K562 (cell line): ENCODE measurements around the gene DKKL1. TPM values are rescaled to one million over a fixed set of nuclear protein-coding genes. Genes with fewer than 3 reads are reported as not detected.

Experiments
- ATAC-seq: fragments of 200-7000 bp; cut with Tn5 transposase; 3 replicates; pipeline ENCODE4 v1.9.1; 2020; ENCODE audit warnings: moderate library complexity
- BruUV-seq: library from RNA; stranded (reverse); fragments of 400-500 nt; replicated peaks from 2 replicates; lab custom pipeline; 2021; lab: Mats Ljungman, UMichigan
- CTCF ChIA-PET: fragments of 300-600 bp; formaldehyde crosslinking; extraction: SDS; loops from one replicate; lab custom pipeline; 2021; ENCODE audit warnings: low intra/inter-chr PET ratio; lab: Yijun Ruan, JAX
- POLR2A ChIA-PET: fragments of 300-600, 350-650 bp; sonication (Branson Sonifier 250); formaldehyde crosslinking; extraction: SDS; loops from one replicate; lab custom pipeline; 2021; ENCODE audit warnings: antibody characterized with exemption, inconsistent platforms; lab: Yijun Ruan, JAX
- DNase-seq, 4 experiments: peaks; one replicate each; pipeline versions ENCODE4 v3.0.0 to v3.0.0-alpha.2; 2011 to 2018; ENCODE audit warnings: low spot score in 3 of 4, mixed read lengths in 3 of 4; ENCODE audit errors: extremely low read depth in 1 of 4
- FAIRE-seq: peaks from 2 replicates; lab custom pipeline; 2011; peaks lifted over from hg19 to GRCh38; lab: Jason Lieb, UNC
- H2AFZ ChIP-seq: 2 replicates; pipeline ENCODE4 v1.6.0; 2011; ENCODE audit warnings: low read depth, low read length, control low read depth, inconsistent platforms
- H3K27ac ChIP-seq: fragments of 200-600 bp; 3 replicates; pipeline ENCODE4 v1.8.0; 2011; ENCODE audit warnings: low read depth, mild to moderate bottlenecking, control low read depth, inconsistent platforms, low read length, moderate library complexity, mixed read lengths; ENCODE audit errors: extremely low read depth
- H3K27me3 ChIP-seq, 2 experiments: fragments of 300-600 bp in 1 of 2; 2 replicates in 1 of 2; 3 replicates in 1 of 2; pipeline versions ENCODE4 v1.6.0 to v1.8.0; 2011; ENCODE audit warnings: inconsistent platforms in 2 of 2, low read length in 2 of 2, mild to moderate bottlenecking in 1 of 2, mixed read lengths in 1 of 2, moderate library complexity in 1 of 2; ENCODE audit not compliant: control insufficient read depth in 2 of 2, insufficient read depth in 2 of 2
- H3K36me3 ChIP-seq: fragments of 300-600 bp; 3 replicates; pipeline ENCODE4 v1.8.0; 2011; ENCODE audit warnings: mild to moderate bottlenecking, low read length, inconsistent platforms; ENCODE audit not compliant: control insufficient read depth, insufficient read depth
- H3K4me1 ChIP-seq, 2 experiments: fragments of 200-600 bp in 1 of 2; replicated peaks in 1 of 2; 2 replicates in 1 of 2; 3 replicates in 1 of 2; pipeline versions ENCODE4 v1.5.1 to v1.8.0; 2011; ENCODE audit warnings: inconsistent platforms in 2 of 2, low read length in 2 of 2, mild to moderate bottlenecking in 1 of 2, mixed read lengths in 1 of 2, moderate library complexity in 1 of 2; ENCODE audit not compliant: control insufficient read depth in 2 of 2, insufficient read depth in 2 of 2
- H3K4me2 ChIP-seq: 2 replicates; pipeline ENCODE4 v1.6.1; 2011; ENCODE audit warnings: low read length, control low read depth, inconsistent platforms, mixed read lengths; ENCODE audit not compliant: insufficient read depth
- H3K4me3 ChIP-seq: fragments of 200-600 bp; sonication (generic), shearing (Covaris generic); 2 replicates; pipeline ENCODE4 v1.5.1; 2016; ENCODE audit warnings: control low read depth, inconsistent platforms
- H3K79me2 ChIP-seq: fragments of 200-600 bp; 3 replicates; pipeline ENCODE4 v1.8.0; 2011; ENCODE audit warnings: low read length, inconsistent platforms; ENCODE audit not compliant: control insufficient read depth, insufficient read depth
- H3K9ac ChIP-seq, 2 experiments: 2 replicates each; pipeline versions ENCODE4 v1.6.0 to v1.6.1; 2011; ENCODE audit warnings: low read depth in 2 of 2, low read length in 2 of 2, control low read depth in 1 of 2, inconsistent platforms in 1 of 2, mild to moderate bottlenecking in 1 of 2, mixed read lengths in 1 of 2; ENCODE audit not compliant: insufficient read depth in 1 of 2
- H3K9me1 ChIP-seq: one replicate; pipeline ENCODE4 v1.6.0; 2011; ENCODE audit warnings: inconsistent platforms, mild to moderate bottlenecking, low read length, moderate library complexity; ENCODE audit not compliant: control insufficient read depth, insufficient read depth
- H3K9me3 ChIP-seq: replicated peaks from 2 replicates; pipeline ENCODE4 v1.5.1; 2011; ENCODE audit warnings: low read depth, low read length, inconsistent platforms; ENCODE audit not compliant: control insufficient read depth, insufficient read depth
- H4K20me1 ChIP-seq: replicated peaks from 2 replicates; pipeline ENCODE4 v1.6.1; 2011; ENCODE audit warnings: low read length, inconsistent platforms, mixed read lengths; ENCODE audit not compliant: control insufficient read depth, insufficient read depth
- DPF2 ChIP-seq: fragments of 450-650 bp; IDR thresholded peaks from 2 replicates; pipeline ENCODE4 v1.6.1; 2016
- HOMEZ ChIP-seq: fragments of 250-450 bp; sonication (Bioruptor Pico); IDR thresholded peaks from 2 replicates; pipeline ENCODE4 v1.4.0; 2020; ENCODE audit warnings: mild to moderate bottlenecking, moderate library complexity
- NBN ChIP-seq: fragments of 450-650 bp; IDR thresholded peaks from 2 replicates; pipeline ENCODE4 v1.6.1; 2016; ENCODE audit warnings: low read depth, mild to moderate bottlenecking
- NCOA1 ChIP-seq: fragments of 450-650 bp; IDR thresholded peaks from 2 replicates; pipeline ENCODE4 v1.6.1; 2016; ENCODE audit warnings: low read depth
- PHB2 ChIP-seq: fragments of 450-650 bp; IDR thresholded peaks from 2 replicates; pipeline ENCODE4 v1.6.1; 2017; ENCODE audit warnings: low read depth
- TCF7L2 ChIP-seq: fragments of 150-350 bp; IDR thresholded peaks from 2 replicates; pipeline ENCODE4 v1.6.1; 2016; ENCODE audit warnings: low read depth, mild to moderate bottlenecking, low read length, moderate library complexity
- ZC3H11A ChIP-seq: IDR thresholded peaks from 2 replicates; pipeline ENCODE4 v1.6.1; 2012; ENCODE audit warnings: low read depth, low read length, improper control_type of control experiment
- ZNF23 ChIP-seq: fragments of 250-450 bp; sonication (Bioruptor Pico); IDR thresholded peaks from 2 replicates; pipeline ENCODE4 v1.4.0; 2020; ENCODE audit warnings: mild to moderate bottlenecking
- ZNF511 ChIP-seq: sonication (generic); formaldehyde crosslinking; IDR thresholded peaks from 2 replicates; pipeline ENCODE4 v1.8.0; 2022; ENCODE audit warnings: mild to moderate bottlenecking, missing genetic modification reagents
- WGBS: fragments of 100-300 bp; shearing (Covaris generic); methylation state at CpG from one replicate; pipeline ENCODE4 v1.1.6; 2016; ENCODE audit warnings: low coverage, mixed read lengths; ENCODE audit not compliant: insufficient coverage; ENCODE audit errors: missing lambda C conversion rate; 5-methylcytosine and 5-hydroxymethylcytosine counted together
- in situ Hi-C: fragments of 300-500 bp; cut with MboI; formaldehyde crosslinking; loops from 4 replicates; pipeline ENCODE4 v1.15.0; 2018; ENCODE audit warnings: inconsistent platforms, mixed read lengths
- intact Hi-C: fragments of 100-400 bp; cut with micrococcal nuclease; formaldehyde crosslinking; loops from 2 replicates; pipeline ENCODE4 v1.14.2; 2022
- polyA plus RNA-seq, 8 experiments: library from polyadenylated mRNA; depleted of rRNA in 4 of 8; stranded (reverse) in 5 of 8; unstranded in 3 of 8; fragments of >200 nt; fragmentation: Nextera tagmentation in 2 of 8; fragmentation: Illumina TruSeq in 1 of 8; extraction: Ambion mirVana in 2 of 8; extraction: Trizol in 1 of 8; gene quantifications; 2 replicates each; pipeline versions ENCODE4 v1.2.1 to v1.2.3, GENCODE V29; 2011 to 2014; ENCODE audit warnings: inconsistent platforms in 1 of 8, missing spikeins in 1 of 8
- total RNA-seq, 7 experiments: library from RNA; depleted of rRNA in 6 of 7; stranded (reverse); fragments of >200 nt in 6 of 7; fragmentation: Illumina TruSeq in 2 of 7; extraction: Trizol in 2 of 7; gene quantifications; 2 replicates each; pipeline versions ENCODE4 v1.2.1 to v1.2.3, GENCODE V29; 2011 to 2021; ENCODE audit warnings: low replicate concordance in 1 of 7
- TF ChIP-seq, protein P1 (sequence below): fragments of 450-650 bp; IDR thresholded peaks from 2 replicates; pipeline ENCODE4 v1.6.1; 2016; ENCODE audit warnings: antibody characterized with exemption
- TF ChIP-seq, protein P2 (sequence below): fragments of 450-650 bp; IDR thresholded peaks from 2 replicates; pipeline ENCODE4 v1.6.1; 2016; ENCODE audit warnings: borderline replicate concordance
- TF ChIP-seq, protein P3 (sequence below): fragments of 450-650 bp; formaldehyde crosslinking; conservative IDR thresholded peaks from 2 replicates; pipeline ENCODE4 v1.4.0; 2022; ENCODE audit warnings: mild to moderate bottlenecking, missing genetic modification characterization

DKKL1 gene
- total and polyA plus RNA-seq, 9 of the 15 experiments (the other 6 are each of a cell fraction or from before 2014, with no cell fraction given), result 0.15 to 1.7 (median 0.52) TPM

GRCh38 chr19:49423071-49423984 lies 59.7 kb downstream of the DKKL1 start, which contains the start of gene PTH2 (continued):
- no peak for TF ChIP-seq TCF7L2
- no peak for TF ChIP-seq PHB2

DNA sequence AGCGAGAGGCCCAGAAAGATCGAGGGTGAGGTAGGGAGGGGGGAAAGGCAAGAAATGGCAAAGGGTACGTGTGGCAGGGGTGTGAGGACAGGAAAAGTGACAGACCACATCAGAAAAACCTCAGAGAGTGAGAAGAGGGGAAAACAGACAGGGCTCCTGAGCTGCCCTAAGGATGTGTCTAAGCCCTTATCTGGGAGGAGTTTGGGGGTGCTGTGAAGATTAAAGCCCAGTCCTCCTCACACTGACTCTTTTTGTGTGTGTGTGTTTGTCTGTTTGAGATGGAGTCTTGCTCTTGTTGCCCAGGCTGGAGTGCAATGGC lies 60.3 kb downstream of the DKKL1 start:
- Histone ChIP-seq H3K9ac (peak overlapping the region; percentile 40 to 80; a peak in 3 of 4 replicates), H2AFZ (peak overlapping the region; percentile 73), H3K9me1 (no peaks in the 10 kb centered on the region), H3K4me1 (peaks cover 49 to 71% of the 10 kb centered on the region in 2 experiments), H3K79me2 (no peaks in the 10 kb centered on the region), H3K27me3 (no peaks in the 10 kb centered on the region), H3K36me3 (no peaks in the 10 kb centered on the region), H3K4me3 (no peak overlapping the region), H3K27ac (peak overlapping the region; percentile 17; the same call in 2 of the 3 replicates), H4K20me1 (no peaks in the 10 kb centered on the region), H3K4me2 (peak overlapping the region; percentile 55), H3K9me3 (no peaks in the 10 kb centered on the region)
- intact Hi-C loops (loop anchor here (2.0 kb wide), 1 partner anchor 19 kb away; no protein-coding TSS in a partner anchor), in situ Hi-C loops (no loop called here)
- BruUV-seq, result no TSS peak
- DNase-seq (no peak), ATAC-seq (no peak), FAIRE-seq (no peak)
- WGBS, result 12% methylated on average over 2 of the region's 3 CpGs
- CTCF ChIA-PET, result no interaction called here
- POLR2A ChIA-PET, result interaction anchor here (0.6 to 1.9 kb wide), 6 partner anchors 10 to 155 kb away, joined by 3 to 6 read pairs (median 4); no protein-coding TSS in a partner anchor
- TF ChIP-seq, protein P1, sequence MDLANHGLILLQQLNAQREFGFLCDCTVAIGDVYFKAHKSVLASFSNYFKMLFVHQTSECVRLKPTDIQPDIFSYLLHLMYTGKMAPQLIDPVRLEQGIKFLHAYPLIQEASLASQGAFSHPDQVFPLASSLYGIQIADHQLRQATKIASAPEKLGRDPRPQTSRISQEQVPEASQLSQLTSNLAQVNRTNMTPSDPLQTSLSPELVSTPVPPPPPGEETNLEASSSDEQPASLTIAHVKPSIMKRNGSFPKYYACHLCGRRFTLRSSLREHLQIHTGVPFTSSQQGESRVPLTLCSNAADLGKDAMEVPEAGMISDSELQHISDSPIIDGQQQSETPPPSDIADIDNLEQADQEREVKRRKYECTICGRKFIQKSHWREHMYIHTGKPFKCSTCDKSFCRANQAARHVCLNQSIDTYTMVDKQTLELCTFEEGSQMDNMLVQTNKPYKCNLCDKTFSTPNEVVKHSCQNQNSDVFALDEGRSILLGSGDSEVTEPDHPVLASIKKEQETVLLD, result 0 out of 2 replicates have a peak, but pooled peaks have one; percentile 4
- TF ChIP-seq DPF2 (0 out of 2 replicates have a peak, but pooled peaks have one; percentile 44), NCOA1 (0 out of 2 replicates have a peak, but pooled peaks have one; percentile 9), ZC3H11A (no peak), ZNF511 (CRISPR knock-in tag) (no peak), NBN (0 out of 2 replicates have a peak, but pooled peaks have one; percentile 10), HOMEZ (CRISPR knock-in tag) (no peak), ZNF23 (CRISPR knock-in tag) (no peak)
- TF ChIP-seq, protein P2, sequence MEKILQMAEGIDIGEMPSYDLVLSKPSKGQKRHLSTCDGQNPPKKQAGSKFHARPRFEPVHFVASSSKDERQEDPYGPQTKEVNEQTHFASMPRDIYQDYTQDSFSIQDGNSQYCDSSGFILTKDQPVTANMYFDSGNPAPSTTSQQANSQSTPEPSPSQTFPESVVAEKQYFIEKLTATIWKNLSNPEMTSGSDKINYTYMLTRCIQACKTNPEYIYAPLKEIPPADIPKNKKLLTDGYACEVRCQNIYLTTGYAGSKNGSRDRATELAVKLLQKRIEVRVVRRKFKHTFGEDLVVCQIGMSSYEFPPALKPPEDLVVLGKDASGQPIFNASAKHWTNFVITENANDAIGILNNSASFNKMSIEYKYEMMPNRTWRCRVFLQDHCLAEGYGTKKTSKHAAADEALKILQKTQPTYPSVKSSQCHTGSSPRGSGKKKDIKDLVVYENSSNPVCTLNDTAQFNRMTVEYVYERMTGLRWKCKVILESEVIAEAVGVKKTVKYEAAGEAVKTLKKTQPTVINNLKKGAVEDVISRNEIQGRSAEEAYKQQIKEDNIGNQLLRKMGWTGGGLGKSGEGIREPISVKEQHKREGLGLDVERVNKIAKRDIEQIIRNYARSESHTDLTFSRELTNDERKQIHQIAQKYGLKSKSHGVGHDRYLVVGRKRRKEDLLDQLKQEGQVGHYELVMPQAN, result 0 out of 2 replicates have a peak, but pooled peaks have one; percentile 9
- TF ChIP-seq, protein P3, sequence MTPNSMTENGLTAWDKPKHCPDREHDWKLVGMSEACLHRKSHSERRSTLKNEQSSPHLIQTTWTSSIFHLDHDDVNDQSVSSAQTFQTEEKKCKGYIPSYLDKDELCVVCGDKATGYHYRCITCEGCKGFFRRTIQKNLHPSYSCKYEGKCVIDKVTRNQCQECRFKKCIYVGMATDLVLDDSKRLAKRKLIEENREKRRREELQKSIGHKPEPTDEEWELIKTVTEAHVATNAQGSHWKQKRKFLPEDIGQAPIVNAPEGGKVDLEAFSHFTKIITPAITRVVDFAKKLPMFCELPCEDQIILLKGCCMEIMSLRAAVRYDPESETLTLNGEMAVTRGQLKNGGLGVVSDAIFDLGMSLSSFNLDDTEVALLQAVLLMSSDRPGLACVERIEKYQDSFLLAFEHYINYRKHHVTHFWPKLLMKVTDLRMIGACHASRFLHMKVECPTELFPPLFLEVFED (CRISPR knock-in tag), result no peak
